HG03066 (cell line): ENCODE data around the gene KRTAP10-2.

Experiments used
- ATAC-seq: cut with Tn5 transposase; IDR thresholded peaks from one replicate; pipeline ENCODE4 v1.9.1; 2021; ENCODE audit warnings: low read depth; ENCODE audit not compliant: unreplicated experiment

The KRTAP10-2 gene

DNA sequence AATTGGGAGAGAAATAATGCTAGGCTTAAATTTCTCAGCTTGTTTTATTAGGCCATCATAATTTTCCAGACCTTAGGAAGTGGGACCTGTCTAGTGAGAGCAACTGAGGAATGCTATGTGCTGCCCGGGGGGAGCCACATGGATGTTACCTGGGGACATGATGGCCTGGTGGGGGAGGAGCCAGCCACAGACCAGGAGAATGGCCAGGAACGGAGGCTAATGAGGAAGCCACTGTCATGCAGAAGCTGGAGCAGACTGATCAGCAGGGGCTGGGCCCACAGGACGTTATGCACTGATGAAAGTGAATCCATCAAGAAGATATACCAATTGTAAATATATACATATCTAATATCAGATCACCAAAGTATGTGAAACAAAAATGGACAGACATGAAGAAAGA is 6.7 kb downstream of the KRTAP10-2 start:
- ATAC-seq, result no peak

- ATAC-seq, result no peak
These were observed 8.6 kb downstream of the KRTAP10-2 start for GRCh38 chr21:44542716-44543115.

DNA sequence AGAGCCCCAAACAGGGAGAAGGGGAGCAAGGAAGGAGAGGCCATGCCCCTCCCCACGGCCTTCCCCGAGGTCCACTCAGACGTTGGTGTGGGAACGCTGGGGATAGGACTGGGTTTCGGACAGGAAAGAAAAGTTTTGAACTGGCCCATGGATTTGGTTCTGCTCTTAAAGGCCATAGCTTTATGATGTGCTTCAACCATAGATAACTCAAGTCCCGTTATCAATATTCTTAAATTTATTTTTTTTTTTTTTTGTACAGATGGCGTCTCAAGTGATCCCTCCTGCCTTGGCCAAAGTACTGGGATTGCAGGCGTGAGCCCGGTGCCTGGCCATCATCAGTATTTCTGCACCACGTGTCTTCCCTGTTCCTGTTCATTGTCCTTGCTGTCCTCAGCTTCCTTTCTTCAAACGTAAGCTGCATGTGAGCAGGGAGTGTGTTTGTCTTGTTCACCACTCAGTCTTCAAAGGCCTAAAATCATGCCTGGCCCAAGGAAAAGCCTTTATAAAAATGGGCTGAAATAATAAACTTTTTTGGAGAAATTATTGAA is 10.5 kb downstream of the KRTAP10-2 start:
- no peak for ATAC-seq

DNA sequence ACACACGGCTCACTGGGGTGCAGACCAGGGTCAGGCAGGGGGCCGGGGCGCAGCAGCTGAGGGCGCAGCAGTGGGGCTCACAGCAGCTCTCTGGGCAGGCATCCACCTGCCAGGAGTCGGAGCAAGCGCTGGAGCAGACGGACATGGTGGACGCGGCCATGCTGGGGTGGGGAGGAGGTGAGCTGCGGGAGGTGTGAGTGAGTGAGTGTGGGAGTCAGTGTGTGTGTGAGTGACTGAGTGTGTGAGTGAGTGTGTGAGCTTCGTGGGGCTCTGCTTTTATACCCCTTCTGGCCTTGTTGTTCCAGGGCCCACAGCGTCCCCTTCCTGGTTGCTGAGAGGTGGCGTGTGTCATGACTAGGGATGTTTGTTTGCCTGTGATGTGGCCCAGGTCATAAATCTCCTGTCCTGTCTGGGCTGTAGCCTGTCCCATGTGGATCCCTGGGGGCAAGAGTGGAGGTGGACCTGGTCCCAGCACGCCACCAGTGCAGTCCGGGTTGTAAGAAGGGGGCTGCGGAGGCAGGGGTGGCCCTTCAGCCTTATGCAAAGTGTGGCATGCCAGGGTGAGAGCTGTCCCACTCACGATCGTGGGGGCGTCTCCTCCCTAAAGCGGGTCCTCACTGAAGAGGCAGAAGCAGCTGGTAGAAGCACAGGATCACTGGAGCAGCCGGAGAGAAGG is 11.2 kb downstream of the KRTAP10-2 start, which contains the start of gene KRTAP10-1:
TSS of gene KRTAP10-1 (minus strand) at position 205 of the 676 bp plus-strand sequence. CDS start at position 160, 45 bp downstream.
- ATAC-seq, result no peak

DNA sequence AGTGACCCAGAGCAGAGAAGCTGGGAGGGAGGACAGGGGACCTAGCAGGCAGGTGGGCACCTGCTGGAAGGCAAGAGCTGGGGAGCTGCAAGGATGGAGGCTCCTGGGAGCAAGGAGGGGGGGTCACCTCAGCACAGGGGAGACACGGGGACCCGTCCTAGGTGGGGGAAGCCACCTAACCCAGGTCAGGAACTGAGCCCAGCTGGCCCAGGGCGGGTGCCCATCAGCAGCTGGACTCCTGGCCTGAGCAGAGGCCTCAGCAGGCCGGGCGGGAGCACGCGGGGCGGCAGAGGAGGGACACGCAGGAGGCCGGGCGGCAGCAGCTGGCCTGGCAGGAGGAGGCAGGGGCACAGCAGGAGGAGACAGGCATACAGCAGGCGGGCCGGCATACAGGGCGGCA is 12.3 kb downstream of the KRTAP10-2 start:
- no peak for ATAC-seq

DNA sequence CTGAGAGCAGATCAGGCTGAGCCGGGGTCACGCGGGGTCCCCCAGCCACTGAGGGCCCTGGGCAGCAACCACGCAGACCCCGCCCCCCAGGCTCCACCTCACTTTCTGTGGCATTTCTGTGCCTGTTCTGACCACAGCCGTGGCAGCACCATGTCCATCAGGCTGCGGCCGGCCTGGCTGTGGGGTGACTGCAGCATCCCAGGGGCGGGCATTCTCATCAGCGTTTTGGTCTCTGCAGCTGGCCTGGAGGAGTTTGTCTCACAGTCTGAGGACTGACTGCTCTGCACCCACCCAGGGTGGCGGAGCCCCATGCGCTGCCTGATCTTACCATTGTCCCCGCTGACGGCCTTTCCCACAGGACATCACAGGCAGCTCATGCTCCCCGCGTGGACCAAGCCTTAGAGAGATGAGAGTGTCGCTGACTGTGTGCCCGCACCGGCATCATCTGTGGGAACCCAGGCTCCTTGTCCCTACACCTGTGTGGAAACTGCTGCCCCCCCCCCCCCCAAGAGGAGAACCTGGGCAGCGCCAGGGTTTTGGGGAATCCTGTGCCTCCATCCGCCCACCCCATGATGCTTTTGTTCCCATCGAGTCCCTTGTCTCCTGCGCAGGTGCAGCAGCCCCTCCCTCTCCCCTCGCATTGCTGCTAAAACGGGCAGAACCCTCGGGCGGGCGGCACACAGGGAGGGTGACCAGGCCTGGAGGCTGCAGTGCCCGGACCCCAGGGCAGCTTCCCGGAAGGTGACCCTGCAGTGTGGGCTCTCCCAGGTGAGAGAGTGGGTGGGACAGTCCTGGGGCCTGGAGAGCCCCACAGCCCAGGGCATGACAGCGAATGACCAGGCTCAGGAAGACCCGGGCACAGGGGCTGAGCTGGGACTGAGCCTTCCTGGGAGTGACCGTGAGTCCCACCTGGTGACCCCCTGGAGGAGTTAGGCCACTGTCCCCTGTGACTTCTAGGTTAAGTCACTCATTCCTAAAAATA is 13.1 kb downstream of the KRTAP10-2 start:
- no peak for ATAC-seq

DNA sequence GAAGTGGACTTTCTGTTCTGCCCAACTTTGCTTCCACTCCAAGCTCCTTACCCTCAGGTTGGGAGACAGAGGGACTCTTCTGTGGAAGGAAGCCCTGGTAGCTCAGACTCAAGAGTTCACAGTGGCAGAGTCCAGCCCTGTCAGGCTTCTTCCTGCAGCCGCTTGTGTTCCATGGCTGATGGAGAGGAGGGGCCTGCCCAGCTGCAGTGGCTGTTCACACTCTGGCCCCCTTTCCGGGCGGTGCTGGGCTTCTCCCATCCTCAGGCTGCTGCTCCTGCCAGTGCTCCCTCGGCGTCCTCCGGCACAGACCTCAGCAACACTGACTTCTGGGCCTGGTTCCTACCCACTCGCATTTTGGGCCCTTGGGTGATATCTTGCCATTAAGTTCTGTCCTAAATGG is 15.3 kb downstream of the KRTAP10-2 start:
- no peak for ATAC-seq

DNA sequence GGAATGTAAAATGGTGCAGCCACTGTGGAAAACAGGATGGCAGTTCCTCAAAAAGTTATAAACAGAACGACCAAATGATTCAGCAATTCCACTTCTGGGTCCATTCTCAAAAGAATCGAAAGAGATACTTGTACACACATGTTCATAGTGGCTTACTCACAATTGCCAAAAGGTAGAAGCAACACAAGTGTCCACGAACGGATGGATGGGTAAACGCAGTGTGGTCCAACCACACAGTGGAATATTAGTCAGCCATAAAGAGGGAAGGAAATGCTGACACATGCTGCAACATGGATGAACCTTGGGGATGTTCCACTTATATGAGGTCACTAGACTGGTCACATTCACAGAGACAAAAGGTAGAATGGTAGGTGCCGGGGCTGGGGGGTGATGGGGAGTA is 16.6 kb downstream of the KRTAP10-2 start:
- no peak for ATAC-seq

- no peak for ATAC-seq
These were observed 17.2 kb downstream of the KRTAP10-2 start for GRCh38 chr21:44533891-44534627.

DNA sequence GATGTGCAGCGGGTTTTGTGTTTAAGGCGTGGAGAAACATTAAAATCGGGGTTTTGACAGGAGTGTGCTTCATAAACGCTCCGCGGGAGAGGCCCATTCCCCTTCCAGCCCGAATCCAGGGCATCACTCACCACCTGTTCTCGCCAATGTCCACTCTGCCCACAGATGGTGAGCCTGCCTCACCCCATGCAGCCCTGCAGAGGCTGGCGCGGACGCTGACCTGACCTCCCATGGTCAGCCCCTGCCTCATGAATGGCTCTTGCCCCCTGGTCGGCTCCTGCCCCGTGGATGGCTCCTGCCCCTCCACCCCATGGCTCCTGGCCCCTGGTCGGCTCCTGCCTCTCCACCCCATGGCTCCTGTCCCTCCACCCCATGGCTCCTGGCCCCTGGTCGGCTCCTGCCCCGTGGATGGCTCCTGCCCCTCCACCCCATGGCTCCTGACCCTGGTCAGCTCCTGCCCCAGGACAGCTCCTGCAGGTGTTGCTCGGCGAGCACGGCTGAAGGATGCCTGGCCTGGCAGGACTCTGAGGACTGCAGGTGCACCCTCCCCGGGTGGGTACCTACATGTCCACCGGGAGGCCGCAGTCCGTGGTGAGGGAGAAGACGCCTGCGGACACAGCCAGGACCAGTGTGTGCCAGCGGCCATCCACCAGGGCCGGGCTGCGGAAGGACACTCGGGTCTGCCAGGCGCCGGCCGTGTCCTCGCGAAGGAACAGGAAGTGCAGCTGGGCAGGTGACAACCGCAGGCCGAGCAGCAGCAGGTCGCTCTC is 18.0 kb downstream of the KRTAP10-2 start:
- ATAC-seq, result no peak

- no peak for ATAC-seq
These were observed 18.6 kb downstream of the KRTAP10-2 start for GRCh38 chr21:44532712-44533111.

DNA sequence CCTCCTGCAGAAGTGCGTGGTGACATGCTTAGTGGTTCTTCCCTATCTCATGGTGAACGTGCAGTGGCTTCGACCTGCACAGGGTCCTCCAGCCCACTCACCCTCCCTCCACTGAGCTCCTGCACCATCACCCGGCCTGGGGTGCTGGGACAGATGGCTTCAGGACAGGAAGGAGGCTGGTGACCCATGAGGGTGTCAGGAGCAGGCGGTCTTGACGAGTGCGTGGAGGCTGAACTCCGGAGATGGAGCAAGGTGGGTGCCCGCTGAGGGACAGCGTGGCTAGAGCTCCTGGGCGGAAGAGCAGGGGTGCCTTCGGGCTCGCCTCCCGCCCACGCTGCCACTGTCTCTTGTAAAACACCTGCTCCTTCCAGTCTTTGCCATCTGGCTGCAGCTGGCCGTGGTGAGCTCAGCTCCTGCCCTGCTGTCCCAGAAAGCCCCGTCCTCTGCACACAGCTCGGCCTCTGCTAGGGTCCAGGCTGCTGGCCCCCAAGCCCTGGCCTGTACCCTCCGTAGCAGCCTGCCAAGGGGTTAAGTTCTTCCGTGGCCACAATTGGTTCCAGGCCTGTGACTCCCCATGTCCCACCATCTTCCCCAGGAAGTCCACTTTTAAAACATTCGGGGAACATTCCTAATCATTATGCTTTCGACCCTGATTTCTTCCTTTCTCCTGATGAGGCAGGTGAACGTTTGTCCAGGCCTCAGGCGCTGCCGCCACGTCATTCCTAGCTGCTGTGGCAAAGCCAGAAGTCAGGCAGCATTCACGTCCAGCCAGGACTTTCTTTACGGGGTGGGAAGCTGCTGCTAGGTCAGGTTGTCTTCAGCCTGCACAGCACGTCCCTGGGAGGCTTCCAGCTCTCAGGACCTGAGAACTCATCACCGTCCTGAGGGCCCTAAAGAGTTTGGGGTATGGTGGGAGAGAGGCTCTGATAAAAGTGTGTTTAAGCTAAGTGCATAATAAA is 19.4 kb downstream of the KRTAP10-2 start:
- no peak for ATAC-seq

- ATAC-seq, result no peak
These were observed 20.3 kb downstream of the KRTAP10-2 start for GRCh38 chr21:44530903-44531605.

- ATAC-seq, result no peak
These were observed 20.9 kb downstream of the KRTAP10-2 start for GRCh38 chr21:44530221-44530902.

DNA sequence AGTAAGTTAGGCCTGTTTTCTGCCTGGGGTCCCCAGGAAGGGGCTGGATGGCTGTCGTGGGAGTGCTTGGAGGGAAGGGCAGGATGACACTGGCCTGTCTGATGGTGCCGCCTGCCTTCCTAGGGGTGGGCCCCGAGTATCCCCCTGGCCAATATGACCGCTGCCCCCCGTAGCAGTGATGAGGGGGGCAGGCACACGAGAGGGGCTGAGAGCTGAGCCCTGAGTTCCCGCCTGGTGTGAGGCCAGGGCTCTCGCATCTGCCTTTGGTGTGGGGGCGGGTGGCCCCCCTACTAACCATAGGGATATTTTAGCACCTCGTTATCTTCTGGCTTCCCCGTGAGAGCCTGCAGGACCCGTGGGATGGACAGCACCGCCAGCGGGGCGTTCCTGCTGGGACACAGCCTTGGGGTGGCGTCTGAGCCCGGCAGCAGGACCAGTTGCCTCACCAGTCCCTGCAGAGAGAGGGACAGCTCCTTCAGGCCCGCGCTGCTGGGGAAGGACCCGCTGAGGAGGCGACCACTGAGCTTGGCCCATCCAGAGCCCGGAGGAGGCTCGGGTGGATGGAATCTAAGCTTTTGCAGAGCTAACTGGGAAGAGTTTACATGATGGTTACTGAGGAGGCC is 21.7 kb downstream of the KRTAP10-2 start:
- ATAC-seq, result no peak

DNA sequence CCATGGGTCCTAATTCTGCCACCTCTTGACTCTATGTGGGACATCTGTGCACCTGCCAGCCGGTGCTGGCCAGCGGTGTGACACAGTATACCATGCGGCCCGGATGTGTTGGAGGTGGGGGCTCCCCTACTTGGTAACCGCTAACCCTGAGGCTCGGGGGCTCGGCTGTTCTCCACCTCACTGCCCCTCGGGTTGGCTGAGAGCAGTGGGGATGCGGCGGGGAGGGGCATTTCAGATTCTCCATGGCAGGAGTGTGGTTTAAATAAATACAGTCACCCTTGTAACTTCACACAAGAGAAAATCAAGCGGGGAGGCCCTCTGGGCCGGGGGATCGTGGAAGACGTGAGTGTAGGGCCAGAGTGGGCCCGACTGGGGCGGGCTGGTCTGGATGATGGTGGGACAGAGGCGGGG is 22.3 kb downstream of the KRTAP10-2 start:
- ATAC-seq, result no peak

DNA sequence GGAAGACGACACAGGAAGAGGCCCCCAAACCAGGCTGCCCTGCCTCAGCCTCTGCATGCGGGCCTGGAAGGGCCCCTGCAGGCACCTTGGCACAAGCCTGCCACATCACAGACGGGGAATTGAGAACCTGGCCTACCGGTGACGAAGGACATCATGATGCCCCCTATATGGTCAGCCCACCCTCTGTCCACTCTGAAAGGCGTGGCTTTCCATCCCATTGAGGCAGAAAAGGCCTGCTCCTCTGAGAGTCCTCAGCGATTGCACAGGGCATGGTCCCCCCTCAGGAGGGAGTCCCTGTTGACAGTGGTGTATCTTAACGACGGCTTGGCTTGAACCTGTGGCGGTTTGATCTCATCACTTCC is 22.7 kb downstream of the KRTAP10-2 start:
- no peak for ATAC-seq
